ENCODE data around the gene LMAN2. TPM values are rescaled to one million over a fixed set of nuclear protein-coding genes. Genes with fewer than 3 reads are reported as not detected.
"Not testable (repeated sequence)": the region's sequence is repeated elsewhere in the genome, so short reads cannot be mapped to it uniquely, and the experiment has no call there.

LMAN2 gene
- polyA plus RNA-seq, 2 donors, result 84.0 to 190 TPM

- Histone ChIP-seq H3K4me1 (ENCODE audit: control insufficient read depth in 2 of 2, insufficient read depth in 2 of 2, low read length in 1 of 2) (peaks cover under 1 to 8% of the 10 kb centered on the region in 2 donors), H3K4me3 (ENCODE audit: low read depth in 1 of 2, low read length in 2 of 2) (no peak overlapping the region), H3K9me3 (ENCODE audit: control insufficient read depth in 2 of 2, insufficient read depth in 1 of 2, low read depth in 1 of 2, low read length in 1 of 2) (no peaks in the 10 kb centered on the region), H3K27me3 (ENCODE audit: control insufficient read depth in 1 of 2, insufficient read depth in 2 of 2, low read length in 2 of 2) (no peaks in the 10 kb centered on the region), H3K27ac (ENCODE audit: low read depth in 2 of 2, low read length in 1 of 2) (no peak overlapping the region), H3K36me3 (ENCODE audit: control insufficient read depth in 2 of 2, insufficient read depth in 2 of 2, low read length in 1 of 2) (no peaks in the 10 kb centered on the region)
- WGBS, 2 donors, result 91 to 97% methylated on average over 6 of the region's 6 CpGs
These were observed 29.3 kb upstream of the LMAN2 start for GRCh38 chr5:177380805-177381126.

GRCh38 chr5:177378884-177379883 is 27.7 kb upstream of the LMAN2 start:
- Histone ChIP-seq H3K4me1 (ENCODE audit: control insufficient read depth in 2 of 2, insufficient read depth in 2 of 2, low read length in 1 of 2) (peaks cover 0 to 7% of the 10 kb centered on the region in 2 donors), H3K36me3 (ENCODE audit: control insufficient read depth in 2 of 2, insufficient read depth in 2 of 2, low read length in 1 of 2) (no peaks in the 10 kb centered on the region), H3K27ac (ENCODE audit: low read depth in 2 of 2, low read length in 1 of 2) (no peak overlapping the region), H3K9me3 (ENCODE audit: control insufficient read depth in 2 of 2, insufficient read depth in 1 of 2, low read depth in 1 of 2, low read length in 1 of 2) (no peaks in the 10 kb centered on the region), H3K4me3 (ENCODE audit: low read depth in 1 of 2, low read length in 2 of 2) (no peak overlapping the region), H3K27me3 (ENCODE audit: control insufficient read depth in 1 of 2, insufficient read depth in 2 of 2, low read length in 2 of 2) (no peaks in the 10 kb centered on the region)
- 67 to 71% methylated on average over 15 of the region's 15 CpGs for whole genome bisulfite sequencing, 2 donors

- Histone ChIP-seq H3K4me3 (ENCODE audit: low read depth in 1 of 2, low read length in 2 of 2) (no peak overlapping the region), H3K9me3 (ENCODE audit: control insufficient read depth in 2 of 2, insufficient read depth in 1 of 2, low read depth in 1 of 2, low read length in 1 of 2) (no peaks in the 10 kb centered on the region), H3K36me3 (ENCODE audit: control insufficient read depth in 2 of 2, insufficient read depth in 2 of 2, low read length in 1 of 2) (no peaks in the 10 kb centered on the region), H3K27ac (ENCODE audit: low read depth in 2 of 2, low read length in 1 of 2) (peak overlapping the region in 1 of 2 donors; percentile 24), H3K4me1 (ENCODE audit: control insufficient read depth in 2 of 2, insufficient read depth in 2 of 2, low read length in 1 of 2) (peaks cover 0 to 12% of the 10 kb centered on the region in 2 donors), H3K27me3 (ENCODE audit: control insufficient read depth in 1 of 2, insufficient read depth in 2 of 2, low read length in 2 of 2) (no peaks in the 10 kb centered on the region)
- WGBS, 2 donors, result 91 to 95% methylated on average over 8 of the region's 8 CpGs
These were observed 26.6 kb upstream of the LMAN2 start for GRCh38 chr5:177377851-177378776.

- Histone ChIP-seq H3K9me3 (ENCODE audit: control insufficient read depth in 2 of 2, insufficient read depth in 1 of 2, low read depth in 1 of 2, low read length in 1 of 2) (no peaks in the 10 kb centered on the region), H3K4me1 (ENCODE audit: control insufficient read depth in 2 of 2, insufficient read depth in 2 of 2, low read length in 1 of 2) (peaks cover 2 to 24% of the 10 kb centered on the region in 2 donors), H3K4me3 (ENCODE audit: low read depth in 1 of 2, low read length in 2 of 2) (no peak overlapping the region), H3K27me3 (ENCODE audit: control insufficient read depth in 1 of 2, insufficient read depth in 2 of 2, low read length in 2 of 2) (no peaks in the 10 kb centered on the region), H3K27ac (ENCODE audit: low read depth in 2 of 2, low read length in 1 of 2) (no peak overlapping the region), H3K36me3 (ENCODE audit: control insufficient read depth in 2 of 2, insufficient read depth in 2 of 2, low read length in 1 of 2) (peaks cover 0 to 3% of the 10 kb centered on the region in 2 donors)
- 82 to 83% methylated on average over 11 of the region's 11 CpGs for WGBS, 2 donors
These were observed 24.6 kb upstream of the LMAN2 start for GRCh38 chr5:177376107-177376506.

GRCh38 chr5:177375516-177375915 is 24.0 kb upstream of the LMAN2 start:
- H3K27me3 ChIP-seq (ENCODE audit: control insufficient read depth in 1 of 2, insufficient read depth in 2 of 2, low read length in 2 of 2); H3K9me3 ChIP-seq (ENCODE audit: control insufficient read depth in 2 of 2, insufficient read depth in 1 of 2, low read depth in 1 of 2, low read length in 1 of 2); H3K27ac ChIP-seq (ENCODE audit: low read depth in 2 of 2, low read length in 1 of 2); H3K36me3 ChIP-seq (ENCODE audit: control insufficient read depth in 2 of 2, insufficient read depth in 2 of 2, low read length in 1 of 2); H3K4me3 ChIP-seq (ENCODE audit: low read depth in 1 of 2, low read length in 2 of 2): not testable (repeated sequence)
- WGBS, 2 donors, result 66 to 69% methylated on average over 5 of the region's 5 CpGs
- H3K4me1 ChIP-seq (ENCODE audit: control insufficient read depth in 2 of 2, insufficient read depth in 2 of 2, low read length in 1 of 2), result peaks cover 2 to 25% of the 10 kb centered on the region in 2 donors

GRCh38 chr5:177374211-177374610 is 22.7 kb upstream of the LMAN2 start:
- H3K36me3 ChIP-seq (ENCODE audit: control insufficient read depth in 2 of 2, insufficient read depth in 2 of 2, low read length in 1 of 2), result peaks cover 0 to 3% of the 10 kb centered on the region in 2 donors
- 49 to 70% methylated on average over 5 of the region's 5 CpGs for WGBS, 2 donors
- H3K27ac ChIP-seq (ENCODE audit: low read depth in 2 of 2, low read length in 1 of 2), result peak overlapping the region; percentile 86 to 96
- H3K27me3 ChIP-seq (ENCODE audit: control insufficient read depth in 1 of 2, insufficient read depth in 2 of 2, low read length in 2 of 2), result no peaks in the 10 kb centered on the region
- H3K4me3 ChIP-seq (ENCODE audit: low read depth in 1 of 2, low read length in 2 of 2), result no peak overlapping the region
- peaks cover 2 to 24% of the 10 kb centered on the region in 2 donors for H3K4me1 ChIP-seq (ENCODE audit: control insufficient read depth in 2 of 2, insufficient read depth in 2 of 2, low read length in 1 of 2)
- no peaks in the 10 kb centered on the region for H3K9me3 ChIP-seq (ENCODE audit: control insufficient read depth in 2 of 2, insufficient read depth in 1 of 2, low read depth in 1 of 2, low read length in 1 of 2)

GRCh38 chr5:177373806-177374205 is 22.3 kb upstream of the LMAN2 start:
- H3K27ac ChIP-seq (ENCODE audit: low read depth in 2 of 2, low read length in 1 of 2), result peak overlapping the region; percentile 86 to 96
- no peak overlapping the region for H3K4me3 ChIP-seq (ENCODE audit: low read depth in 1 of 2, low read length in 2 of 2)
- 45 to 61% methylated on average over 6 of the region's 6 CpGs for WGBS, 2 donors

GRCh38 chr5:177372910-177373309 is 21.4 kb upstream of the LMAN2 start:
- WGBS, 2 donors, result 59 to 77% methylated on average over 6 of the region's 6 CpGs
- no peak overlapping the region for H3K4me3 ChIP-seq (ENCODE audit: low read depth in 1 of 2, low read length in 2 of 2)
- H3K27ac ChIP-seq (ENCODE audit: low read depth in 2 of 2, low read length in 1 of 2), result peak overlapping the region; percentile 83 to 96

More at GRCh38 chr5:177373806-177374205, 22.3 kb upstream of the LMAN2 start:
- Histone ChIP-seq H3K36me3 (ENCODE audit: control insufficient read depth in 2 of 2, insufficient read depth in 2 of 2, low read length in 1 of 2) (peaks cover 0 to 3% of the 10 kb centered on the region in 2 donors), H3K27me3 (ENCODE audit: control insufficient read depth in 1 of 2, insufficient read depth in 2 of 2, low read length in 2 of 2) (no peaks in the 10 kb centered on the region), H3K4me1 (ENCODE audit: control insufficient read depth in 2 of 2, insufficient read depth in 2 of 2, low read length in 1 of 2) (peaks cover 2 to 24% of the 10 kb centered on the region in 2 donors), H3K9me3 (ENCODE audit: control insufficient read depth in 2 of 2, insufficient read depth in 1 of 2, low read depth in 1 of 2, low read length in 1 of 2) (no peaks in the 10 kb centered on the region)

More at GRCh38 chr5:177372910-177373309, 21.4 kb upstream of the LMAN2 start:
- Histone ChIP-seq H3K36me3 (ENCODE audit: control insufficient read depth in 2 of 2, insufficient read depth in 2 of 2, low read length in 1 of 2) (peaks cover 0 to 3% of the 10 kb centered on the region in 2 donors), H3K27me3 (ENCODE audit: control insufficient read depth in 1 of 2, insufficient read depth in 2 of 2, low read length in 2 of 2) (no peaks in the 10 kb centered on the region), H3K9me3 (ENCODE audit: control insufficient read depth in 2 of 2, insufficient read depth in 1 of 2, low read depth in 1 of 2, low read length in 1 of 2) (no peaks in the 10 kb centered on the region), H3K4me1 (ENCODE audit: control insufficient read depth in 2 of 2, insufficient read depth in 2 of 2, low read length in 1 of 2) (peaks cover 2 to 32% of the 10 kb centered on the region in 2 donors)
